22Rv1 (cell line): ENCODE measurements around the gene DMXL2.

Experiments
- ZFX ChIP-seq: fragments of 450-650 bp; IDR thresholded peaks from 2 replicates; pipeline ENCODE4 v1.6.1; 2017; ENCODE audit warnings: antibody characterized with exemption, borderline replicate concordance
- TF ChIP-seq, protein P1 (sequence below): fragments of 450-650 bp; IDR thresholded peaks from 2 replicates; pipeline ENCODE4 v1.5.1; 2017; ENCODE audit warnings: mild to moderate bottlenecking

DNA sequence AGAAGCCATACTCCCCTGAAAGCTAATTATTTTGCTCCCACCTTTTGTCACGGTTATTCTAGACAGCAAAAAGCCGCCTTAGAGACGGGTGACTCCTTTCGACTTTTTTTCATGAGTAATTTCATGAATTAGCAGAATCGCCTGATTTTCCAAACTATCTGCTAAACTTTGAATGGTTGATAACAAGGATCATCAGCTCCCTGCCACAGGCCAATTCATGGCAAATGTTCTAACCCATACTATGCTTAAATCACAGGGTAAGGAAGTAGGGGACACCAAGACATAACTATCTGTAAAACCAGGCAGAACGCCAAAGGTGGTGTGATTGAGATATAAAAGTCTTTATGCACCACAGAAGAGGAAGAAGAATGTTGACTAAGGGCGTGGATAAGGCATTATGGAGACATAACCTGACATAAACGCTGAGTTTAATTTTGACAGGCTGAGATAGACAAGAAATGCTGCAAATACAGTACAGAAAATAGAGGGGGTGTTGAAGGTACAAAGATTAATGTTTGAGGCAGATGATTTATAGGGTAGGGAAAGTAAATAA lies 891 bp upstream of the DMXL2 start:
- TF ChIP-seq, protein P1, sequence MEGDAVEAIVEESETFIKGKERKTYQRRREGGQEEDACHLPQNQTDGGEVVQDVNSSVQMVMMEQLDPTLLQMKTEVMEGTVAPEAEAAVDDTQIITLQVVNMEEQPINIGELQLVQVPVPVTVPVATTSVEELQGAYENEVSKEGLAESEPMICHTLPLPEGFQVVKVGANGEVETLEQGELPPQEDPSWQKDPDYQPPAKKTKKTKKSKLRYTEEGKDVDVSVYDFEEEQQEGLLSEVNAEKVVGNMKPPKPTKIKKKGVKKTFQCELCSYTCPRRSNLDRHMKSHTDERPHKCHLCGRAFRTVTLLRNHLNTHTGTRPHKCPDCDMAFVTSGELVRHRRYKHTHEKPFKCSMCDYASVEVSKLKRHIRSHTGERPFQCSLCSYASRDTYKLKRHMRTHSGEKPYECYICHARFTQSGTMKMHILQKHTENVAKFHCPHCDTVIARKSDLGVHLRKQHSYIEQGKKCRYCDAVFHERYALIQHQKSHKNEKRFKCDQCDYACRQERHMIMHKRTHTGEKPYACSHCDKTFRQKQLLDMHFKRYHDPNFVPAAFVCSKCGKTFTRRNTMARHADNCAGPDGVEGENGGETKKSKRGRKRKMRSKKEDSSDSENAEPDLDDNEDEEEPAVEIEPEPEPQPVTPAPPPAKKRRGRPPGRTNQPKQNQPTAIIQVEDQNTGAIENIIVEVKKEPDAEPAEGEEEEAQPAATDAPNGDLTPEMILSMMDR: no peak
- TF ChIP-seq ZFX: no peak
